HepG2 (cell line): ENCODE measurements around the gene CKS1B. TPM values are rescaled to one million over a fixed set of nuclear protein-coding genes. Genes with fewer than 3 reads are reported as not detected.

Source experiments
- ATF4 ChIP-seq, 2 experiments: fragments of 450-650 bp in 1 of 2; sonication (generic) in 1 of 2; formaldehyde crosslinking; IDR thresholded peaks; 2 replicates each; pipeline versions ENCODE4 v1.5.0 to v1.8.0; 2020 to 2022; ENCODE audit warnings: mild to moderate bottlenecking in 1 of 2, missing genetic modification reagents in 1 of 2
- PATZ1 ChIP-seq: sonication (generic); formaldehyde crosslinking; IDR thresholded peaks from 2 replicates; pipeline ENCODE4 v1.4.0; 2020; ENCODE audit warnings: missing genetic modification reagents
- PHF21A ChIP-seq: sonication (generic); formaldehyde crosslinking; IDR thresholded peaks from 2 replicates; pipeline ENCODE4 v1.5.0; 2020; ENCODE audit warnings: mild to moderate bottlenecking, missing genetic modification reagents
- TP53 ChIP-seq: sonication (generic); formaldehyde crosslinking; conservative IDR thresholded peaks from 2 replicates; pipeline ENCODE4 v1.4.0; 2020; ENCODE audit warnings: missing genetic modification reagents
- ZNF350 ChIP-seq: sonication (generic); formaldehyde crosslinking; IDR thresholded peaks from 2 replicates; pipeline ENCODE4 v1.4.0; 2020; ENCODE audit warnings: mild to moderate bottlenecking, low read depth, missing genetic modification reagents, borderline replicate concordance
- ZNF414 ChIP-seq: sonication (generic); formaldehyde crosslinking; IDR thresholded peaks from 2 replicates; pipeline ENCODE4 v1.5.0; 2020; ENCODE audit warnings: missing genetic modification reagents
- ZNF670 ChIP-seq: sonication (generic); formaldehyde crosslinking; IDR thresholded peaks from 2 replicates; pipeline ENCODE4 v1.8.0; 2022; ENCODE audit warnings: mild to moderate bottlenecking, missing genetic modification reagents, borderline replicate concordance
- polyA plus RNA-seq, 8 experiments: library from polyadenylated mRNA; depleted of rRNA in 3 of 8; stranded (reverse) in 7 of 8; unstranded in 1 of 8; fragments of >200 nt; fragmentation: Illumina TruSeq in 4 of 8; extraction: Trizol in 4 of 8; gene quantifications; 2 replicates each; pipeline versions ENCODE4 v1.2.1 to v1.2.3, GENCODE V29; 2011 to 2016; ENCODE audit warnings: low read depth in 4 of 8, missing spikeins in 1 of 8, mixed read lengths in 1 of 8; ENCODE audit not compliant: insufficient read depth in 1 of 8
- total RNA-seq, 5 experiments: library from RNA; depleted of rRNA; stranded (reverse); fragments of >200 nt; fragmentation: Illumina TruSeq; extraction: Trizol; gene quantifications; 2 replicates each; pipeline ENCODE4 v1.2.3, GENCODE V29; 2016; ENCODE audit warnings: low read depth in 1 of 5

The CKS1B gene
- total and polyA plus RNA-seq, 2 of the 13 experiments (the other 11 are each of a cell fraction or from before 2014, with no cell fraction given), result 217 to 222 TPM

- TF ChIP-seq PATZ1, result no peak
- TF ChIP-seq PHF21A (CRISPR knock-in tag), result no peak
- TF ChIP-seq ZNF670 (CRISPR knock-in tag), result no peak
- TF ChIP-seq ATF4 (CRISPR knock-in tag; IDR thresholded peaks at IDR 0.05), result peak in 1 of 2 experiments; percentile 49; a peak in 2 of 4 replicates
- no peak for TF ChIP-seq ZNF350 (CRISPR knock-in tag)
- no peak for TF ChIP-seq TP53 (CRISPR knock-in tag)
- TF ChIP-seq ZNF414 (CRISPR knock-in tag), result no peak
- TF ChIP-seq, all 625 proteins: peak for 5
These were observed 12.8 kb downstream of the CKS1B start (continued) for GRCh38 chr1:154987326-154987725.
